ENCODE data around the gene PLA2G4B.

PLA2G4B gene

DNA sequence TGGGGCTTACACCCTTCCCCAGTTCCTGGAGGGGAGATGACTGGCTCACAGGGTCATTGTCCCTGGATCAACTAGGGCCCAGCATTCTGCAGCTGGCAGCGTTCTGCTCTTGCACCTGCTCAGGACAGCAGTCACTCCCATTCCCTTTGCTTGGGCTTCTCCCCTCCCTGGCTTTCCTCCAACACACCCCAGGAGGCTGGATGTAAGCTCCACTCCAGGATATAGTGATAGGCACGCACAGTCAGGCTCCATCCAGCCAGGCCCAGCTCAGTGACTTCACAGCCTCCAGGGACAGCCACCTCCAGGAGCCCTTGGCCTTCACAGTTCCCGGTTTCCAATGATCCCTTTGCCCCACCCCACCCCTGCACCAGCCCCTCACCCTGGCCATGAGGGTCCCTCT, 53.3 kb downstream of the PLA2G4B start:
- no peak overlapping the region for H3K4me3 ChIP-seq (ENCODE audit: low read depth, low read length)
- TF ChIP-seq, protein P1, sequence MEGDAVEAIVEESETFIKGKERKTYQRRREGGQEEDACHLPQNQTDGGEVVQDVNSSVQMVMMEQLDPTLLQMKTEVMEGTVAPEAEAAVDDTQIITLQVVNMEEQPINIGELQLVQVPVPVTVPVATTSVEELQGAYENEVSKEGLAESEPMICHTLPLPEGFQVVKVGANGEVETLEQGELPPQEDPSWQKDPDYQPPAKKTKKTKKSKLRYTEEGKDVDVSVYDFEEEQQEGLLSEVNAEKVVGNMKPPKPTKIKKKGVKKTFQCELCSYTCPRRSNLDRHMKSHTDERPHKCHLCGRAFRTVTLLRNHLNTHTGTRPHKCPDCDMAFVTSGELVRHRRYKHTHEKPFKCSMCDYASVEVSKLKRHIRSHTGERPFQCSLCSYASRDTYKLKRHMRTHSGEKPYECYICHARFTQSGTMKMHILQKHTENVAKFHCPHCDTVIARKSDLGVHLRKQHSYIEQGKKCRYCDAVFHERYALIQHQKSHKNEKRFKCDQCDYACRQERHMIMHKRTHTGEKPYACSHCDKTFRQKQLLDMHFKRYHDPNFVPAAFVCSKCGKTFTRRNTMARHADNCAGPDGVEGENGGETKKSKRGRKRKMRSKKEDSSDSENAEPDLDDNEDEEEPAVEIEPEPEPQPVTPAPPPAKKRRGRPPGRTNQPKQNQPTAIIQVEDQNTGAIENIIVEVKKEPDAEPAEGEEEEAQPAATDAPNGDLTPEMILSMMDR (IDR thresholded peaks at IDR 0.05; ENCODE audit: borderline replicate concordance, insufficient read depth, low read depth, low read length): no peak

DNA sequence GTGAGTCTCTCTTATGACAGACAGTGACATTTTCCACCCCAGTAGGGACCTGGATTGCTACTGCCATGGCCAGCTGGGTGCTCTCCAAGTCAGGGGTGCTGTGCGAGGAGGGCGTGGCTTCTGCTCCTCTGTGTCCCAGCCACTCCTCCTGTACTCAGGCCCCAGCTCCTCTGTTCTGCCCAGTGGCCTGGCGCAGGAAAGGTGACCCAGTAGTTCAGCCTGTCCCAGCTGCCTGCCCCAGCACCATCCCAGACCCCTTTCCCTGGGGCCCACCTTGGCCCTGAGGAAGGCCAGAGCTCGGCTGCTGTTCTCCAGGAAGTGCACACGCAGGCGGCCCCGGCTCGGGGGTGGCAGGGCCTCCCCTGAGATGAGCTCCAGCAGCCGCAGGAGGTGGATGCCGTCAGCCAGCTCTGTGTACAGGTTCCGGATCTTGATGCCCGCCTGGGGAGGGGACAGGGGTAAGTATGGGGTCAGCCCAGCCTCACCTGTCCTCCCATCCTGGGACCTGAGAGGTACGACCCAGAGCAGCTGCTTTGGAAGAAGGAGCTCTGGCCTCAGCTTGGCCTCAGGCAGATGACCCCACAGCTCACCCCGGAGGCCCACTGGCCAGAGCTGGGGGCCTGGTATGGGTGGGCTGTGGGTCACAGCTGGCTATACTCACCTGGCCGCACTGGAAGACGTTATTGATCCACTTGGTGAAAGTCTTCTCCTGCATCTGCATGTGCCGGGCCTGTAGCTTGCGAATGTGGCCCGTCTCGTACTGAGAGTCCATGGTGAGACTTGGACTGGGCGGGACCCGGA, 54.2 kb downstream of the PLA2G4B start:
- no peak overlapping the region for H3K4me3 ChIP-seq (ENCODE audit: low read depth, low read length)
- TF ChIP-seq, protein P1 (IDR thresholded peaks at IDR 0.05; ENCODE audit: borderline replicate concordance, insufficient read depth, low read depth, low read length): no peak

DNA sequence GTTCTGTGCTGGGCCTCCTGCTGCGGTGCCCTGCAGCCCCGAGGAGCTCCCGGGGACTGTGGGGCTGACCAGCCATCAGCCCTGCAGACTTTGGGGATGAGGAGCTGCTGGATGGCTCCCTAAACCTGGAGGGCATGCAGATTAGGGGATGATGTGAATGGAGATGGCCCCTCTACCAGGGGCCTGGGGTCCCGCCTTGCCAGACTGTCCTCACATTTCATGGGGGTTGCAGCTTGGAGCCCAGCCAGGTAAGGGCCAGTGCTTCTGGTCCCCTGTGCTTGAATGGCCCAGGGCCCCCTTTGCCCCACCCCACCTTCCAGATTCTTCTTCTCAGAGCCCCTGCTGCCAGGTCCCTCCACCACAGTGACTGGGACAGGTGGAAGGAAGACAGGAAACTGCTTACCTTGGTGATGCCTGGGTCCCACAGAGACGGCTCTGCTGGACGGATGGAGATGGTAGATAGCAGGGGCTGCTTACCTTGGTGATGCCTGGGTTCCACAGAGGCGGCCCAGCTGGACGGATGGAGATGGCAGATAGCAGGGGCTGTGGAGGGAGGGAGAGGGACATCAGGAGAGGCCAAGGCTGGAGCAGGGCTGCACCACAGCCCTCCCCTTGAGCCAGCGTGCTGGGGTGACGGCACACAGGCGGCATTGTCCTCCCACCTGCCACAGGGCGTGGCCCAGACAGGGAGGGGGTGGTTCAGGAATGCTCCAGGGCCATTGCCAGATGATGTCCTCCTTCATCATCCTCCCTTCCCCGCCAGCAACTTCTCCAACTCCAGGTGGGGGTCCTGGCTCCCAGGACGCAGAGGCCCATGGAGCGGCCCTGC, 55.0 kb downstream of the PLA2G4B start, which contains the start of gene SPTBN5:
TSS of gene SPTBN5 (minus strand) at position 632 of the 829 bp plus-strand sequence. CDS start at position 76, 556 bp downstream.
- peak within 1 kb of the TSS; percentile 6 for H3K4me3 ChIP-seq (ENCODE audit: low read depth, low read length)
- TF ChIP-seq, protein P1 (IDR thresholded peaks at IDR 0.05; ENCODE audit: borderline replicate concordance, insufficient read depth, low read depth, low read length): no peak

DNA sequence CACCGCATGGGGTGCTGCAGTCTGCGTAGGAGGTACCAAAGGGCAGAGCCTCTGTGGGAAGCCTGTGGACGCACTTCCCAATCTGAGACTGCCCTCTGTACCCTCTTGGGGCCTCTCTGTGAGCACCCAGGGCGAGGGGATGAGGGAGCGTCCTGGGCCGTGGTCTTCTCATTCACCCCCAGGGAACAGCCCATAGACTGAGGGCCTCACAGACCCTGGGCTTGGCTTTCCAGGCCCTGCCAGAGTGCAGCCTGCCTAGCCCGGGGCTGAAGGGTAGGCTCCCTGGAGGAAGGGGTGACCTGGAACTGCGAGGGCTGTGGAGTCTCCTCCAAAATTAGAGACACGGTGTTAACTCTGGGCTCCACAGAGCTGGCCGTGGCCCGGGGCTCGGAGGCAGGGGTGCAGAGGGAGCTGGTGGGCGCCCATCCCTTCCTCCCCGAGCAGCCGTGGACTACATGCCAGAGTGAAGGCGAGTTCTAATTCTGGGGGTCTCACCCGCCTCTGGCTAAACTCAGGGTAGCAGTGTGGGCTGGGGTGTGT, 55.7 kb downstream of the PLA2G4B start:
- peak overlapping the region; percentile 6 for H3K4me3 ChIP-seq (ENCODE audit: low read depth, low read length)
- TF ChIP-seq, protein P1 (IDR thresholded peaks at IDR 0.05; ENCODE audit: borderline replicate concordance, insufficient read depth, low read depth, low read length): no peak

DNA sequence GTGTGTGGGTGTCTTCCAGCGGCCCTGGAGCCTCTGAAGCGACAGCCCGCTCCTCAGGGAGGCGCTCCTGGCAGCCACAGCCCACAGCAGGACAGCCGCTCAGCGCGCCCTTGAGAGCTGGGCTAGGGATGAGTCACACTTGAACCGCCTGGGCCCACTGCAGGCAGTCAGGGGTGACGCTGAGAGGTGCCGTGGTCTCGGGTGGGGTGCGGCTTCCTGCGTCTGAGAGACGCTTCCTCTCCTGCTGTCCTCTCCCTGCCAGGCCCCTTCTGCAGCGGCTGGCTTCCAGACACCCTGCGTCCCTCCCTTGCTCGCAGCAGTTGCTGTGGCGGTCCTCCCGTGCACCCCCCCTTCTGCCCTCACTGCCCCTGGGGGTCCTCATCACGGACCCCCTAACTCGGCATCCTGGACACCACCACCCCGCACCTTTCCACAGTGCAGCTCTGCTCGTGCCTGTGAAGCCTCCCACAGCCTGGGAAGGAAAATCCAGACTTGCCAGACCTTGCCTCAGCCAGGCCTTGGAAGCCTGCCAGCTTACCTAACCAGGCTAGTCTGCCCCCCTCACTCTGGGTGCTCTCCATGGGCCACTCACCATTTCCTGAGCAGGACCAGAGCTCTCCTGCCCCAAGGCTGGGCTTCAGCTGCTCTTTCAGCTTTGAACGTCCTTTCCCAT, 56.3 kb downstream of the PLA2G4B start:
- TF ChIP-seq, protein P1 (IDR thresholded peaks at IDR 0.05; ENCODE audit: borderline replicate concordance, insufficient read depth, low read depth, low read length): peak; percentile 15; the same call in 1 of the 2 replicates
- H3K4me3 ChIP-seq (ENCODE audit: low read depth, low read length): peak overlapping the region; percentile 6

DNA sequence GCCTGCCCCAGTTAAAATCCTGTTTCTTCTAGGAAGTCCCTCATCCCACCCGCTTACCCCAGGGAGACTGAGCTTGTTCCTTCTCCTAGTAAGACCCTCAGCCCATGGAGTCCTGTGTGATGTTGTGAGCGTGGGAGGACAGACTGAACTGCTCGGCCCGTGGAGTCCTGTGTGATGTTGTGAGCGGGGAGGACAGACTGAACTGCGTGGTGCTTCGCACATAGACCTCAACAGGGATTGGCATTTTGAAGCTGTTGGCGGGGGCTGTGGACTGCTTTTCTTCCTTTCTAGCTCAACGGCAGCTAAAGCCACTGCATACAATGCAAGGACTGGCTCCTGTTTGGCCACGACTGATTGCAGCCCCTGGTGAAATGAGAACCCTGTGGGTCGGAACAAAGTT, 56.8 kb downstream of the PLA2G4B start:
- TF ChIP-seq, protein P1 (IDR thresholded peaks at IDR 0.05; ENCODE audit: borderline replicate concordance, insufficient read depth, low read depth, low read length): no peak
- H3K4me3 ChIP-seq (ENCODE audit: low read depth, low read length): no peak overlapping the region
